Prostate gland (tissue), 2 donors: ENCODE measurements around the gene SPTB.

Experiments
- POLR2A ChIP-seq: fragments of 450-650 bp; IDR thresholded peaks from one replicate; pipeline ENCODE4 v1.6.1; 2016; ENCODE audit warnings: antibody characterized with exemption, mild to moderate bottlenecking
- TF ChIP-seq, protein P1 (sequence below), 4 experiments: fragments of 200-600 bp in 2 of 4; fragments of 450-650 bp in 2 of 4; sonication (generic) in 2 of 4; IDR thresholded peaks; 1 replicate in 3 of 4; 2 replicates in 1 of 4; pipeline ENCODE4 v1.5.1; 2016 to 2019; ENCODE audit warnings: antibody characterized with exemption in 4 of 4, mild to moderate bottlenecking in 2 of 4, moderate library complexity in 2 of 4

DNA sequence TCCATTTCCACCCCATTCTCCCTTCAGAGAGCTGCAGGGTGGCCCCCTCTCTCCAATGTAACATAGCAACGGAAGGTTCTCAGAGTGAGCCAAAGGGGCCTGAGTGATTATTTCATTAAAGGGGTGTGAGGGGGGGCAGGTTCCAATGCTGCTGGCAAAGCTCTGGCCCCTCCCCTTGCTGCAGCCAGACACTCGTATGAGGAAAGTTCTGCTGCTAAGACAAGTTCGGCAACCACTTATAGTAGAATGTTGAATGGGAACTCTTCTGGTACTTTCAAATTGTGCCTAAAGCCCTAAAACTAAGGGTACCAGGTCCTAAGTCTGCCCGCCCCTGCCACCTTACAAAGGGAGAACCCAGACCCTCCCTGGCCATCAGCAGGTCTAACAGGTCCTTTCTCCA lies 125.7 kb downstream of the SPTB start:
- TF ChIP-seq, protein P1, sequence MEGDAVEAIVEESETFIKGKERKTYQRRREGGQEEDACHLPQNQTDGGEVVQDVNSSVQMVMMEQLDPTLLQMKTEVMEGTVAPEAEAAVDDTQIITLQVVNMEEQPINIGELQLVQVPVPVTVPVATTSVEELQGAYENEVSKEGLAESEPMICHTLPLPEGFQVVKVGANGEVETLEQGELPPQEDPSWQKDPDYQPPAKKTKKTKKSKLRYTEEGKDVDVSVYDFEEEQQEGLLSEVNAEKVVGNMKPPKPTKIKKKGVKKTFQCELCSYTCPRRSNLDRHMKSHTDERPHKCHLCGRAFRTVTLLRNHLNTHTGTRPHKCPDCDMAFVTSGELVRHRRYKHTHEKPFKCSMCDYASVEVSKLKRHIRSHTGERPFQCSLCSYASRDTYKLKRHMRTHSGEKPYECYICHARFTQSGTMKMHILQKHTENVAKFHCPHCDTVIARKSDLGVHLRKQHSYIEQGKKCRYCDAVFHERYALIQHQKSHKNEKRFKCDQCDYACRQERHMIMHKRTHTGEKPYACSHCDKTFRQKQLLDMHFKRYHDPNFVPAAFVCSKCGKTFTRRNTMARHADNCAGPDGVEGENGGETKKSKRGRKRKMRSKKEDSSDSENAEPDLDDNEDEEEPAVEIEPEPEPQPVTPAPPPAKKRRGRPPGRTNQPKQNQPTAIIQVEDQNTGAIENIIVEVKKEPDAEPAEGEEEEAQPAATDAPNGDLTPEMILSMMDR (IDR thresholded peaks at IDR 0.05) = no peak
- TF ChIP-seq POLR2A = no peak
